Mesodermal cell (in vitro differentiated cells): ENCODE measurements around the gene ZMYND15.

Source experiments
- H3K27ac ChIP-seq: 2 replicates; pipeline ENCODE4 v1.7.0; 2013; ENCODE audit warnings: mild to moderate bottlenecking, low read depth, low read length, moderate library complexity; ENCODE audit not compliant: severe bottlenecking
- H3K36me3 ChIP-seq: 2 replicates; pipeline ENCODE4 v1.7.1; 2013; ENCODE audit warnings: mild to moderate bottlenecking, low read length, moderate library complexity; ENCODE audit not compliant: control insufficient read depth, insufficient read depth
- H3K4me1 ChIP-seq: one replicate; pipeline ENCODE4 v1.7.1; 2013; ENCODE audit warnings: mild to moderate bottlenecking, low read length; ENCODE audit not compliant: insufficient read depth, control insufficient read depth, poor library complexity, severe bottlenecking
- H3K4me3 ChIP-seq: 2 replicates; pipeline ENCODE4 v1.7.0; 2013; ENCODE audit warnings: low read length, control low read depth, mild to moderate bottlenecking; ENCODE audit not compliant: insufficient read depth, poor library complexity, severe bottlenecking; ENCODE audit errors: extremely low read depth
- H3K9me3 ChIP-seq: 2 replicates; pipeline ENCODE4 v1.7.1; 2013; ENCODE audit warnings: mild to moderate bottlenecking, low read length, moderate library complexity; ENCODE audit not compliant: control insufficient read depth
- WGBS, 2 experiments: methylation state at CpG; one replicate each; pipeline ENCODE4 v1.1.5; 2013; ENCODE audit warnings: missing lambda C conversion rate in 2 of 2; ENCODE audit not compliant: insufficient coverage in 2 of 2; 5-methylcytosine and 5-hydroxymethylcytosine counted together

Gene ZMYND15

GRCh38 chr17:4728124-4728523, 11.5 kb upstream of the ZMYND15 start:
- Histone ChIP-seq H3K4me3 (no peak overlapping the region), H3K9me3 (no peaks in the 10 kb centered on the region), H3K36me3 (peaks cover 4% of the 10 kb centered on the region), H3K4me1 (no peaks in the 10 kb centered on the region), H3K27ac (no peak overlapping the region)
- WGBS, 2 experiments: 80% methylated on average over 1 of the region's 3 CpGs; no CpG with 5 or more reads in 1 of the 2 experiments

GRCh38 chr17:4733073-4733531, 6.5 kb upstream of the ZMYND15 start:
- Histone ChIP-seq H3K4me1 (no peaks in the 10 kb centered on the region), H3K27ac (no peak overlapping the region), H3K9me3 (no peaks in the 10 kb centered on the region), H3K4me3 (no peak overlapping the region), H3K36me3 (peaks cover 8% of the 10 kb centered on the region)
- WGBS, 2 experiments: 69 to 98% methylated on average over 3 to 5 of the region's 6 CpGs

GRCh38 chr17:4734857-4735475, 4.7 kb upstream of the ZMYND15 start:
- 83 to 88% methylated on average over 6 of the region's 8 CpGs for WGBS, 2 experiments
- Histone ChIP-seq H3K9me3 (no peaks in the 10 kb centered on the region), H3K4me3 (no peak overlapping the region), H3K27ac (no peak overlapping the region), H3K36me3 (peaks cover 8% of the 10 kb centered on the region), H3K4me1 (peaks cover 11% of the 10 kb centered on the region)

- 75 to 76% methylated on average over 7 to 9 of the region's 9 CpGs for WGBS, 2 experiments
- Histone ChIP-seq H3K36me3 (peaks cover 8% of the 10 kb centered on the region), H3K4me1 (peaks cover 11% of the 10 kb centered on the region), H3K4me3 (no peak overlapping the region), H3K9me3 (no peaks in the 10 kb centered on the region), H3K27ac (no peak overlapping the region)
These were observed 3.6 kb upstream of the ZMYND15 start for GRCh38 chr17:4735876-4736651.

GRCh38 chr17:4738136-4739121, 1.2 kb upstream of the ZMYND15 start:
- H3K4me3 ChIP-seq: peak overlapping the region; percentile 47
- H3K36me3 ChIP-seq: peaks cover under 1% of the 10 kb centered on the region
- no peak overlapping the region for H3K27ac ChIP-seq
- no peaks in the 10 kb centered on the region for H3K9me3 ChIP-seq
- WGBS, 2 experiments: 13 to 14% methylated on average over 33 to 34 of the region's 41 CpGs
- H3K4me1 ChIP-seq: peaks cover 11% of the 10 kb centered on the region

GRCh38 chr17:4740025-4740351, 355 bp downstream of the ZMYND15 start:
- 21 to 30% methylated on average over 4 to 13 of the region's 13 CpGs for WGBS, 2 experiments
- H3K9me3 ChIP-seq: no peaks in the 10 kb centered on the region
- H3K36me3 ChIP-seq: no peaks in the 10 kb centered on the region
- peak overlapping the region; percentile 47 for H3K4me3 ChIP-seq
- no peak overlapping the region for H3K27ac ChIP-seq
- H3K4me1 ChIP-seq: peaks cover 11% of the 10 kb centered on the region

GRCh38 chr17:4740584-4740983, 951 bp downstream of the ZMYND15 start:
- Histone ChIP-seq H3K4me1 (peaks cover 11% of the 10 kb centered on the region), H3K9me3 (no peaks in the 10 kb centered on the region), H3K27ac (no peak overlapping the region), H3K36me3 (no peaks in the 10 kb centered on the region), H3K4me3 (no peak overlapping the region)
- 88 to 94% methylated on average over 5 to 6 of the region's 8 CpGs for WGBS, 2 experiments

- H3K27ac ChIP-seq: no peak overlapping the region
- H3K4me3 ChIP-seq: no peak overlapping the region
- no peaks in the 10 kb centered on the region for H3K36me3 ChIP-seq
- H3K4me1 ChIP-seq: peaks cover 11% of the 10 kb centered on the region
- no peaks in the 10 kb centered on the region for H3K9me3 ChIP-seq
- 73 to 93% methylated on average over 4 of the region's 8 CpGs for WGBS, 2 experiments
These were observed 1.9 kb downstream of the ZMYND15 start for GRCh38 chr17:4741544-4741943.

GRCh38 chr17:4742133-4742532, 2.5 kb downstream of the ZMYND15 start:
- Histone ChIP-seq H3K9me3 (no peaks in the 10 kb centered on the region), H3K4me1 (peaks cover 11% of the 10 kb centered on the region)
- WGBS, 2 experiments: 87% methylated on average over 7 of the region's 9 CpGs

GRCh38 chr17:4742629-4743028, 3.0 kb downstream of the ZMYND15 start:
- 80 to 94% methylated on average over 5 to 9 of the region's 10 CpGs for whole genome bisulfite sequencing, 2 experiments
- Histone ChIP-seq H3K4me1 (peaks cover 11% of the 10 kb centered on the region), H3K27ac (no peak overlapping the region), H3K4me3 (no peak overlapping the region), H3K36me3 (no peaks in the 10 kb centered on the region), H3K9me3 (no peaks in the 10 kb centered on the region)

More at GRCh38 chr17:4742133-4742532, 2.5 kb downstream of the ZMYND15 start:
- Histone ChIP-seq H3K27ac (no peak overlapping the region), H3K4me3 (no peak overlapping the region), H3K36me3 (no peaks in the 10 kb centered on the region)
